Vagina (tissue), 2 donors: ENCODE measurements around the gene SSBP4.

Source experiments
- CTCF ChIP-seq, 3 experiments: fragments of 450-650 bp in 2 of 3; fragments of 200-600 bp in 1 of 3; sonication (generic) in 1 of 3; IDR thresholded peaks; one replicate each; pipeline ENCODE4 v1.5.1; 2017 to 2019; ENCODE audit warnings: antibody characterized with exemption in 3 of 3, mild to moderate bottlenecking in 2 of 3, moderate library complexity in 2 of 3
- POLR2A ChIP-seq, 2 donors: fragments of 450-650 bp; IDR thresholded peaks; one replicate each; pipeline ENCODE4 v1.6.1; 2017; ENCODE audit warnings: antibody characterized with exemption in 2 of 2, mild to moderate bottlenecking in 2 of 2, moderate library complexity in 2 of 2

DNA sequence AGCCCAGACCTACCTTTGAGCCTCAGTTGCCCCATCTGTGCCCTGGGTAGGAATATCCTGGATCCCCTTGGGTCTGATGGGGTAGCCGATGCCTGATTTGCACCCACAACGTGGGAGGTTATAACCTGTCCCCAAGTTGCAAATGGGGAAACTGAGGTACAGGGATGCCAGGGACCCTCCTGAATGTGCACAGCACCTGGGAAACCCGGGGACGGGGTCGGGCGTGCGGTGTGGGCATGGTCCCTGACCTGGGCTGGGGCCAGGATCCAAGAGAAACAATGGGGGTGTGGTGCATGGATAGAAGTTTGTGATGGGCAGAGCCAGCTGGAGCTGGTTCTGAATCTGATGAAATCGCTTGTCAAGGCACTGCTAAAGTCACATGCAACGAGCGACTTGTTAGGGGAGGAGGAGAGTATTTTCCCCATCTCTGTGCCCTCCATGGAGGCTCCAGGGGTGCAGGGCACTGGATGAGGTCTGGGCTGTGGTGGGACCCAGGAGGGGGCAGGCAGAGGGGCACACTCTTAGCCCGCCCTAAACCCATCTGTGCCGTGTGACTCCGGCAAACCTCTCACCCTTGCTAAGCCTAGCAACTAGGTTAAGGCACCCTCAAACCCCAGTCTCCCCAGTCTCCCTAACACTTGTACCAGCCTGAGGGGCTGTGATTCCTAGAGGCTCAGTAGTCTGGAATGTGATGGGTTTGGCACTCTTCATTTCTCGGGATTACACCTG is 32.5 kb upstream of the SSBP4 start:
- TF ChIP-seq CTCF (IDR thresholded peaks at IDR 0.05), result no peak
- TF ChIP-seq POLR2A (IDR thresholded peaks at IDR 0.05), result no peak
